Stimulated activated CD8-positive, alpha-beta memory T cell treated with anti-CD3 and anti-CD28 coated beads, Interleukin-4, amount 100 ng/mL, for 48 hours (primary cell): ENCODE results near the gene REEP3.
A peak's percentile ranks its signal among the peaks of the same experiment; 100 is the strongest.
"Not testable (repeated sequence)": the region's sequence is repeated elsewhere in the genome, so short reads cannot be mapped to it uniquely, and the experiment has no call there.

Source experiments
- DNase-seq: peaks from one replicate; pipeline ENCODE4 v3.0.0-alpha.2; 2020

The REEP3 gene

DNA sequence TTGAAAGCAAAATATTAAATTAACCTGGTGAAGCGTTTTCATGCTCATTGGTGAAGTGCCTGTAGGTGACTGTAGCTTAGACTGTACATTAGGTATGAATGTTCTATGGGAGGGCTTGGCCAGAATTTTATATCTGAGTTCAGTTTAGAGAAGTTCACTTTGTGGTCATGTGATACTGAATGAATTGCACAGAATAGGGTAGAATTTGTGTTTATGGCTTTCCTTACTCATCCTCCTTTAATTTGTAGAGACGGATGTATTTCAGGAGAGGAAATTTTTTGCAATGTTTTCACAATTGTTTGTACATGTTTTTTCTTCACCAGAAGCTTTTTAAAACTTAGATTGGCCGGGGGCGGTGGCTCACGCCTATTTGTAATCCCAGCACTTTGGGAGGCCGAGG is 32.3 kb downstream of the REEP3 start:
- DNase-seq, result no peak

GRCh38 chr10:63554657-63555056 is 33.5 kb downstream of the REEP3 start:
- peak; percentile 36 for DNase-seq

DNA sequence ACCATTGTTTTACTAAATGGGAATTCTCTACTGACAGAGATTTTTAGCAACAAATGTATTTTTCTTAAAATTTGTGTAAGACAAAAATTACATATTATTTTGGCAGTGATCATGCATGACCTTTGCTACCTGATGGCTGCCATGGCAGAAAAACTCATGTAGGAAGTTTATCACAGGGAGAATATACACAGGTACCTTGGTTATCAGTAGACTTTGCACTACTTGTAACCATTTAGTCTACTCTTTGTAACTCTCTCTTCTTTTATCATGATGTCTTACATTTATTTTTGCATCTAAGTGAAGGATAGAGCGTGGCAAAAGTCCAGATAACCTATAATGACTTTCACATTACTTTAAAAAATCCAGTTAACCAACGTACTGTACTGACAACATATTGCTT is 34.1 kb downstream of the REEP3 start:
- no peak for DNase-seq

DNA sequence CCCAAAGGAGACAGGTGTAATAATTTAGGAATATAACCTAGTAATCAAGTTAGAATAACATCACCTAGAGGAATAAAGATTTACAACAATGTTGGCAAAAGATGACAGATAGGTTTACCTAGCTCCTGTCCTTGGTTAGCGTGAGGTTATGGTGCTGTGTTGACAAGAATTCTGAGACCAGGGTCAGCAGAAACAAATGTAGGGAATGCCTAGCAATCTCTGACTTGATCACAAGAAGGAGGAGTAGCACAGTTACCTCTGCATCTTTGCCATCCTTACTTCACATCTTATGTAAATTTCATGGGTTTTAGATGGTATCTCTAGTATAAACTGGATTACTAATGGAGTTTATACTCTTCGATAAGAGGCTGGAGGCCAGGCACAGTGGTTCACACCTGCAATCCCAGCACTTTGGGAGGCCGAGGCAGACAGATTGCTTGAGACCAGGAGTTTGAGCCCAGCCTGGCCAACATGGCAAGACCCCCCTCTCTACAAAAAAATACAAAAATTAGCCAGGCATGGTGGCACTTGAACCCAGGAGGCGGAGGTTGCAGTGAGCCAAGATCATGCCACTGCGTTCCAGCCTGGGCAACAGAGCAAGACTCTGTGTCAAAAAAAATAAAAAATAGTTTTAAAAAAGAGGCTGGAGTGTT is 37.1 kb downstream of the REEP3 start:
- DNase-seq, result no peak

DNA sequence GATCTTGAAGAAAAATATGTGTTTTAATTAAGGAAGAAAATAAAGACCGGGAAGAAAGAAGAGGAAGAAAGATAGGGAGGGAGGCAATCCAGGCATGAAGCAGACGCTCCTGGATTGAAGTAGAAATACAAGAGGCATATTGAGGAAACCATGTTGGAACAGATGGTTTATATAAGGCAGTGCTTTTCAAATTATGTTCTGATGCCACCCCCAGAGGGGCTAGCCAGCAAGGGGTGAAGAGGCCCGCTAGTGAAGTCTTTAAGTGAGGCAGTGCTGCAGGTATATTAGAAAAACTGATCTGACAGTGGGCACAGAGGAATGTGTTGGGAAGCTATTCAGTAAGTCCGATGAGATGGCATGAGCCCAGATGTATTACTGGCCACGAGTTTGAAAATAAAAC is 40.1 kb downstream of the REEP3 start:
- DNase-seq, result no peak

DNA sequence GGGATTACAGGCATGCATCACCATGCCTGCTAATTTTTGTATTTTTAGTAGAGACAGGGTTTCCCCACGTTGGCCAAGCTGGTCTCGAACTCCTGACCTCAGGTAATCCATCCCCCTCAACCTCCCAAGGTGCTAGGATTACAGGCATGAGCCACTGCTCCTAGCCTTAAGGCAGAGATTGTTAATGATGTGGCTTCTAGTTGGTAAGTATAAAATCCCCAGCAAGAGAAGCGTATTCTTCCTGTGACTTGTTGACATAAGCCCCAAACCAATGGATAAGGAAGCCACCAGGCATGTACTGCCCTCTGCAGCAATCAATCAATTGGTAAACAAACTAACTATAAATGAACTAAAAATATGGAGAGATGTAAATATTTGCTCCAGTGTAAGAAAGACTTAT is 41.2 kb downstream of the REEP3 start:
- no peak for DNase-seq

DNA sequence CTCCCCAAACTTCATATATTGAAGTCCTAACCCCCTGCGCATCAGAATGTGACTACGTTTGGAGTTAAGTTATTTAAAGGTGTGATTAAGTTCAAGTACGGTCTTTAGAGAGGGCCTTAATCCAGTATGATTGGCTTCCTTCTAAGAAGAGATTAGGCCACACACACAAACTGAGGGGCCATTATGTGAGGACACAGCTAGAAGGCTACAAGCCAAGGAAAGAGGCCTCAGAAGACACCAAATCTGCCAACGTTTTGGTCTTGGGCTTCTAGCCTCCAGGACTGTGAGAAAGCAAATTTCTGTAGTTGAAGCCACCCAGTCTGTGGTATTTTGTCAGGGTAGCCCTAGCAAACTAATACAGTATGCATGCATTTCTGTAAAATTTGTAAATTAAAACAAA is 41.7 kb downstream of the REEP3 start:
- DNase-seq, result no peak

DNA sequence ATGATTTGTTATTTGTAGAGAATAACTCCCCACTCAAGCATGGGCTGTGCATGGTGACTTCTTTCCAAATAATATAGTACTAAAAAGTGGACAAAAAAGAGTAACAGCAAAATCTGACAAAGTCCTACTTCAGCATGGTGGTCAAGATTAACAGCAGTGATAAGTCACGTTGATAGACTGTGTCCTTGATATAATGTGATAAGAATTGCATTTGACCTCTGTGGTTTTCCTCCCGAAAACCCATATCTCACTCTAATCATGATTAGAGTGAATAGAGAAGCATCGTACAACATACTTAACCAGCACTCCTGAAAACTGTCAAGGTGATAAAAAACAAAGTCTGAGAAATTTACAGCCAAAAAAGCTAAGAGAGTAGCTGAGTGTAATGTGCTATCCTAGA is 42.4 kb downstream of the REEP3 start:
- no peak for DNase-seq

DNA sequence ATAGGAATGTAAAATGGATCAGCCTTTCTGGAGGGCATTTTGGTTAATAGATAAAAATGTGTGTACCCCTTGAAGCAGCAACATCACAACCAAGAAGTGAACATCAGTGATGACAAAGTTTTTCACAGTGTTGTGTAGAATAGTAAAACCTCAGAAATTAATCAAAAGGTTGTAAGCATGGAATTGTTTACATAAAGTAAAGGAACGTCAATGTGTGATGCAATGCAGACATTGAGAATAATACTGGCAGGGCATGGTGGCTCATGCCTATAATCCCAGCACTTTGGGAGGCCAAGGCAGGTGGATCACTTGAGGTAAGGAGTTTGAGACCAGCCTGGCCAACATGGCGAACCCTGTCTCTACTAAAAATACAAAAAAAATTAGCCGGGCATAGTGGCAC is 43.5 kb downstream of the REEP3 start:
- not testable (repeated sequence) for DNase-seq

GRCh38 chr10:63573068-63573697 is 52.0 kb downstream of the REEP3 start:
- DNase-seq, result no peak

- no peak for DNase-seq
Measured at GRCh38 chr10:63574011-63574410, 52.8 kb downstream of the REEP3 start.

DNA sequence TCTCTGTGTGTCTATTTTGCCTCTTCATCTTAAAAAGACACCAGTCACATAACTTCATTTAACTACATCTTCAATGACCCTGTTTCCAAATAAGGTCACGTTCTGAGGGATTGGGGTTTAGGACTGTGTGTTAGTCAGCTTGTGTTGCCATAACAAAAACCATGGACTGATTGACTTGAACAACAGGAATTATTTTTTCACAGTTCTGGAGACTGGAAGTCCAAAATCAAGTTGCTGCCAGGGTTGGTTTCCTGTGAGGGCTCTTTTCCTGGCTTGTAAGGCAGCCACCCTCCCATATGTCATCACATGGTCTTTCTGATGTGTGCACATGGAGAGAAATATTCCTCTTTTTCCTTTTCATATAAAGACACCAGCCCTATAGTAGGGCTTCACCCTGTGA is 55.3 kb downstream of the REEP3 start:
- no peak for DNase-seq

- no peak for DNase-seq
Measured at GRCh38 chr10:63578501-63578900, 57.3 kb downstream of the REEP3 start.

GRCh38 chr10:63579371-63580014 is 58.3 kb downstream of the REEP3 start:
- no peak for DNase-seq

DNA sequence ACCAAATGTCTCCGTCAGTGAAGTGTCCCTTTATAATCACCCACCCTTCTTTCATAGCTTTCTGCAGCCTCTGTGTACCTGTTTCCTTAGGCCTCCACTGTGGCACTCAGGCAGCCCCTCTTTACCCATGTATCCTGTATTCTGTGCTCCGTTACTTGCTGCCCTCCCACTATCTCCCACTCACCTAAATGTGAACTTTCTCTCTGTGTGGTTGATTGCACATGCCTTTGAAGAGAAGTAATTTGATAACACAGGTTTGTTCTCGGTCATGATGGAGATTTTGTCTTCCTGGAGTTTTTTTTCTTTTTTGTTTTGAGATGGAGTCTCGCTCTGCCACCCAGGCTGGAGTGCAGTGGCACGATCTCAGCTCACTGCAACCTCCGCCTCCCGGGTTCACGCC is 61.5 kb downstream of the REEP3 start:
- no peak for DNase-seq

DNA sequence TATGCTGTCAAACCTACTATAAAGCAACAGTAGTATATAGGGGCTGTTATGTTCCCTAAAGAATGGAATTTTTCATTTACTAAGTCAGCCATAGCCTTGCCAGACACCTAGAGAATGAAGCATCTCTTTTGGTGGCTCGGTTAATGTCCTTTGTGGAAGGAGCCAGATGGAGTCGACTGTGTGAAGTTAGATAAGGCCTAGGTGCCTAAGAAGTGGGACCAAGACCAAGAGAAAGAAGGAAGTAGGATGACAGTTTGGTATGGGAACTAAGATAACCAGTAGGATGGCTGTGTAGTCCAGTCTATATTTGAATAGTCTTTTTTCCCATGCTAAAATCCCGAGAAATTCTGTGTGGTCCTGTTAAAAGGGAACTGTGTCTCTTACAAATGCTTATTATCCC is 62.2 kb downstream of the REEP3 start:
- no peak for DNase-seq

- no peak for DNase-seq
Measured at GRCh38 chr10:63583909-63584724, 62.9 kb downstream of the REEP3 start.

- DNase-seq, result no peak
Measured at GRCh38 chr10:63584725-63585035, 63.5 kb downstream of the REEP3 start.

DNA sequence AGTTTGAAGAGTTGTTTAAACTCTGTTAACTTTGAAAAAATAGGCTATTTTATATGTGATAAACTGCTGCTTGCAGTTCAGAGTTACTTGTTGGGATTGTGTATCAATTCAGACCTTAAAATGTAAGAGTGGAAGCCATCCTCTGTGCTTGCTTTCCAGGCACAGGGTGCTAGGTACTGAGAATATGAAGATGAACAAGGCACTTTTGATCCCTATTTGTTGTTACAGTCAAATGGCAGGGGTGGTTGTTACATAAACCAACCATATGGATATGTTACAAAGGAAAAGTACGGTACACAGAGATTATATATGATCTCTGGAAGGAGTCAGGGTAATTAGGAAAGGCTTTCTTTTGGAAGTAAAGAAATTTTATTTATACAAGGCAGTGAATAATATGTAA is 63.8 kb downstream of the REEP3 start:
- no peak for DNase-seq

- DNase-seq, result no peak
Measured at GRCh38 chr10:63586043-63586442, 64.8 kb downstream of the REEP3 start.

DNA sequence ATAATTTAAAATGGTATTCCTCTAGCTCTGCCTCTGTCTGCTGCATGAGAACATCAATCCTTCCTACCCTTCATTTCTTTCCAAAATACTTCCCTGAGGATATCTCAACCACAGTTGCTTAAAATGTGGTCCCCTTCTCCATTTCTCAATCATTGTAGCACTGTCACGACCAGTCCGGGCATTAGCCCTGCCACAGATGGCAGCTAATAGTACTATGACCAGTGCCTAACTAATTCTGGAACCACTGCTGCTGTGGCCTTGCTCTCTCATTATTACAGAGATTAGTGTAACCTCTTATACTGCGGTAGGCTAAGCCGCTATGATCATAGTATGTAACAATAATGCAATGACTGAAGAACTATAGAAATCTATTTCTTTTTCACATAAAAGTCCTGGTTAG is 66.0 kb downstream of the REEP3 start:
- DNase-seq, result no peak

DNA sequence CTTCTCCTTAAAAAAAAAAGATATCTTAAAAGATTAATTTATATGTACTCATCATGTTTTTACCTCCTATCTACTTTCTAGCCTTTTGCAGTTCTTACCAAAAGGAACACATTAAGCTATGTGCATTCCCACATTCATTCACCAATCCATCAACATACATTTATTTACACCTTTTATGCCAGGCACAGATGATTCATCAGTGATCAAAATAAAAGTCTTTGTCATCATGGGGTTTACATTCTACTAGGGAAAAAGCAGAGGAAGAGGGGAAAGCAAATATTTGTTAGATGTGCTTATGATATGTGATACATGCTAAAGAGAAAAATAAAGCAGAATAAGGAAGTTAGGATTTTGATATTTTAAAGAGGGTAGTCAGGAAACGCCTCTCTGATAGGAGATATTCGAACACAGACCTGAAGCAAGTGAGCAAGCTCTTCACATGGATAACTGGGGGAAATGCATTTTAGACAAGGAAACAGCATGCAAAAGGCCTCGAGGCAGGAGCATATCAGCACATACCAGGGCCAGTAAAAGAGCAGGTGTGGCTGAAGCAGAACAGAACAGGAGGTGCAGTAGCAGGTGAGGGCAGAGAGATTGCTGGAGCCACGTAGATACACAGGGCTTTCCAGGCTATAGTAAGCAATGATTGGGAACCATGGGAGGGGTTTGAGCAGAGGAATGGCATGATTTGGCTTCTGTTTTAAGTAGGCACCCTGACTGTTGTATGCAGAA is 67.4 kb downstream of the REEP3 start:
- DNase-seq, result no peak
